GM12873 (cell line): ENCODE measurements around the gene ASTN1.

ENCODE experiments used
- TF ChIP-seq, protein P1 (sequence below): IDR thresholded peaks from 2 replicates; pipeline ENCODE4 v1.5.1; 2012; ENCODE audit warnings: low read depth, mild to moderate bottlenecking, moderate library complexity, low read length, control low read depth; ENCODE audit not compliant: insufficient read depth; ENCODE audit errors: missing control alignments

Gene ASTN1

DNA sequence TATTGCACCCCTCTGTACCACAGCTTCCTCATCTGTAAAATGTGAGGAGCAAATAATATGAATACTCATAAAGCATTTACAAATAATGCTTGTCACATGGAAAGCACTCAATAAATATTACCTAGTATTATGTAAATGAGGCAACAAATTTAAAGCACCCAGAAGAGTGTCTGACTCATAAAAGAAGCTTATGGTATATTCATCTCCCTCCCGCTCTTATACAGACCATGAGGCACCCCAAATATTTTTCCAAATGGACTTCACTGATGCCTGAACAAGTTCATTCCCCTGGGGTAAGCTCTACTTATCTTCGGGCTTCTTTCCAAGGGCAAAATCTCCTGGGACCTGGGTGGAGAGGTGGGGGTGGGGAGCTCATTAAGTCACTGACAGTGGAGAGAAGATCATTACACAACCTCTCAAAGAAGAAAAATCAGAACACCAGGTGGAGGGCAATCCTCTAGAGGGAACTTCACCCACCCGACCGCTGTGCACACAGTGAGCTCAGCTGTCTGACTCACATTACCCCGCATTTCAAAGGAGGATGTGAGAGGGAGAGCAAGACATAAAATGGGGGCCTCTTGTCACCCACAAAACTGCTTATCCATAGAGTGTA, 166.2 kb downstream of the ASTN1 start:
- TF ChIP-seq, protein P1, sequence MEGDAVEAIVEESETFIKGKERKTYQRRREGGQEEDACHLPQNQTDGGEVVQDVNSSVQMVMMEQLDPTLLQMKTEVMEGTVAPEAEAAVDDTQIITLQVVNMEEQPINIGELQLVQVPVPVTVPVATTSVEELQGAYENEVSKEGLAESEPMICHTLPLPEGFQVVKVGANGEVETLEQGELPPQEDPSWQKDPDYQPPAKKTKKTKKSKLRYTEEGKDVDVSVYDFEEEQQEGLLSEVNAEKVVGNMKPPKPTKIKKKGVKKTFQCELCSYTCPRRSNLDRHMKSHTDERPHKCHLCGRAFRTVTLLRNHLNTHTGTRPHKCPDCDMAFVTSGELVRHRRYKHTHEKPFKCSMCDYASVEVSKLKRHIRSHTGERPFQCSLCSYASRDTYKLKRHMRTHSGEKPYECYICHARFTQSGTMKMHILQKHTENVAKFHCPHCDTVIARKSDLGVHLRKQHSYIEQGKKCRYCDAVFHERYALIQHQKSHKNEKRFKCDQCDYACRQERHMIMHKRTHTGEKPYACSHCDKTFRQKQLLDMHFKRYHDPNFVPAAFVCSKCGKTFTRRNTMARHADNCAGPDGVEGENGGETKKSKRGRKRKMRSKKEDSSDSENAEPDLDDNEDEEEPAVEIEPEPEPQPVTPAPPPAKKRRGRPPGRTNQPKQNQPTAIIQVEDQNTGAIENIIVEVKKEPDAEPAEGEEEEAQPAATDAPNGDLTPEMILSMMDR, result no peak

GRCh38 chr1:176996456-176997090, 167.9 kb downstream of the ASTN1 start:
- TF ChIP-seq, protein P1, result no peak

DNA sequence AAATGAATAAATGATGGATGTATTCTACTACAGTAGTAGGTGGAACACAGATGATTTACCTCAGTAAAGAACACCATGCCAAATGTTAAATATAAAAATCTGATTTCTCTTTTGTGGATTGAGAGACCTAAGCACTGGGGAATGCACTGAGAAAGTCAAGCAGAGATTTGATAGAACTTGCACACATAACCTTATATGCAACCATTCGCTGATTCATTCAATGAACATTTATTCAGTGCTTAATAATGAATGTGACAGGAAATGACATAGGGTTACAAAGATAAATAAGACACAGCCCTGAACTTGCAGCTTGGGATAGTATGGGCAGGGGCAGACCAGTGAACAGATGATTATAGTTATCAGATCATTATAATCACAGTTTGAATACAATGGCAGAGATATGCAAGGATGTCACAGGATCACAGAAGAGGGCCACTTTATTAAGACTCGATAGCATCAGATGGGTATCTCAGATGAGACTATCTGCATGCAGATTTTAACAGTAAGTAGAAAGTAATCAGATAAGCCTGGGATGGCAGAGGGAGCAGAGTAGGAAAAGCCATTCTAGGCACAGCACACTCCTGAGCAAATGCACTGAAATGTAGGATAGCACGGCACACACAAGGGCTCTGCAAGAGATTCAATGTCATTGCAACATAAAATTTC, 169.4 kb downstream of the ASTN1 start:
- TF ChIP-seq, protein P1, result no peak

- TF ChIP-seq, protein P1, result no peak
These were observed 170.9 kb downstream of the ASTN1 start for GRCh38 chr1:176993587-176993986.

GRCh38 chr1:176989754-176990153, 174.8 kb downstream of the ASTN1 start:
- TF ChIP-seq, protein P1, result no peak

DNA sequence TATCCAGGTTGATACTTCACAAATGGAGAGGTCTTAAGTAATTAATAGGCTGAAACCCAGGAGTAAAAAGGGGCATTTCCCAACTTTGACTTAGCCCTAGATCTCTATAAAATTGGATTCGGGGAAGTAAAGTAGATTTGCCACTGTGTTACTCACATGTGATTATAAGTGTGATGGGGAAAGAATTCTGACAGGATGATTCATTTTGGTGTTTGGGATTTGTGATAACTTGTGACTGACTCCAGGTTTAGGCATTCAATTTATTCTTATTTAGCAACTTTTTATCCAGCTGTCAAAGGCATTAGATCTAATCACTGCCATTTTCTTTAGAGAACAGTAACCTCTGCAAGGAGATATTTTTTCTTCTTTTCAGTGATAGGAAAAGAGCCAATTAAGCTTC, 175.5 kb downstream of the ASTN1 start:
- TF ChIP-seq, protein P1, result no peak

GRCh38 chr1:176987016-176987415, 177.5 kb downstream of the ASTN1 start:
- TF ChIP-seq, protein P1, result no peak
